GM19238 (cell line): ENCODE measurements around the gene EFNA4.

Source experiments
- DNase-seq: peaks from one replicate; pipeline ENCODE4 v3.0.0; 2011; ENCODE audit warnings: low spot score; ENCODE audit not compliant: insufficient read length

Gene EFNA4

GRCh38 chr1:155051777-155052398 is 11.7 kb upstream of the EFNA4 start:
- DNase-seq = no peak

- DNase-seq = no peak
Observed at GRCh38 chr1:155052439-155053395, 10.8 kb upstream of the EFNA4 start.

GRCh38 chr1:155053531-155054105 is 9.9 kb upstream of the EFNA4 start:
- DNase-seq = no peak

GRCh38 chr1:155057104-155057503 is 6.4 kb upstream of the EFNA4 start:
- no peak for DNase-seq

GRCh38 chr1:155057788-155058211 is 5.7 kb upstream of the EFNA4 start:
- no peak for DNase-seq

GRCh38 chr1:155060736-155061135 is 2.8 kb upstream of the EFNA4 start:
- DNase-seq = no peak

GRCh38 chr1:155061381-155062150 is 2.0 kb upstream of the EFNA4 start:
- peak; percentile 93 for DNase-seq

- no peak for DNase-seq
Observed at GRCh38 chr1:155062151-155062686, 1.3 kb upstream of the EFNA4 start.

- DNase-seq = peak; percentile 80
Observed at GRCh38 chr1:155062702-155063411, 683 bp upstream of the EFNA4 start.

GRCh38 chr1:155064111-155064831 is 731 bp downstream of the EFNA4 start:
- no peak for DNase-seq

GRCh38 chr1:155064832-155065429 is 1.4 kb downstream of the EFNA4 start:
- no peak for DNase-seq

GRCh38 chr1:155066777-155067176 is 3.2 kb downstream of the EFNA4 start:
- DNase-seq = no peak

GRCh38 chr1:155068599-155068998 is 5.1 kb downstream of the EFNA4 start:
- no peak for DNase-seq

GRCh38 chr1:155069551-155070157 is 6.1 kb downstream of the EFNA4 start:
- DNase-seq = no peak

GRCh38 chr1:155070158-155070621 is 6.7 kb downstream of the EFNA4 start:
- no peak for DNase-seq

GRCh38 chr1:155070721-155071569 is 7.4 kb downstream of the EFNA4 start:
- peak; percentile 85 for DNase-seq

GRCh38 chr1:155071701-155072100 is 8.2 kb downstream of the EFNA4 start:
- DNase-seq = no peak
